HFF-Myc (cell line): Measurements from ENCODE around the gene CLEC16A.

Experiments used
- DNase-seq: peaks from one replicate; pipeline ENCODE4 v3.0.0-alpha.2; 2011; ENCODE audit warnings: low read depth; ENCODE audit errors: extremely low read depth
- H3K4me3 ChIP-seq: replicated peaks from 2 replicates; pipeline ENCODE4 v1.5.1; 2011; ENCODE audit warnings: low read depth, mild to moderate bottlenecking, control low read depth, low read length
- CTCF ChIP-seq: IDR thresholded peaks from 2 replicates; pipeline ENCODE4 v1.5.1; 2012; ENCODE audit warnings: mild to moderate bottlenecking, low read depth, low read length, control low read depth; ENCODE audit errors: missing control alignments

CLEC16A gene

GRCh38 chr16:11111856-11112634 lies 167.7 kb downstream of the CLEC16A start:
- H3K4me3 ChIP-seq: no peak overlapping the region
- TF ChIP-seq CTCF: no peak
- no peak for DNase-seq

- TF ChIP-seq CTCF: no peak
- no peak for DNase-seq
These were observed 168.5 kb downstream of the CLEC16A start for GRCh38 chr16:11112723-11113348.

GRCh38 chr16:11114366-11115164 lies 170.2 kb downstream of the CLEC16A start:
- no peak overlapping the region for H3K4me3 ChIP-seq
- DNase-seq: no peak
- no peak for TF ChIP-seq CTCF

More at GRCh38 chr16:11112723-11113348, 168.5 kb downstream of the CLEC16A start:
- no peak overlapping the region for H3K4me3 ChIP-seq

- H3K4me3 ChIP-seq: no peak overlapping the region
- TF ChIP-seq CTCF: no peak
- DNase-seq: no peak
These were observed 173.3 kb downstream of the CLEC16A start for GRCh38 chr16:11117576-11118211.

- no peak for TF ChIP-seq CTCF
These were observed 174.1 kb downstream of the CLEC16A start for GRCh38 chr16:11118479-11118878.

GRCh38 chr16:11121083-11121608 lies 176.8 kb downstream of the CLEC16A start:
- H3K4me3 ChIP-seq: no peak overlapping the region
- no peak for TF ChIP-seq CTCF
- no peak for DNase-seq

More at GRCh38 chr16:11118479-11118878, 174.1 kb downstream of the CLEC16A start:
- no peak overlapping the region for H3K4me3 ChIP-seq
- DNase-seq: no peak
